ENCODE measurements around the gene KRTAP12-4.

DNA sequence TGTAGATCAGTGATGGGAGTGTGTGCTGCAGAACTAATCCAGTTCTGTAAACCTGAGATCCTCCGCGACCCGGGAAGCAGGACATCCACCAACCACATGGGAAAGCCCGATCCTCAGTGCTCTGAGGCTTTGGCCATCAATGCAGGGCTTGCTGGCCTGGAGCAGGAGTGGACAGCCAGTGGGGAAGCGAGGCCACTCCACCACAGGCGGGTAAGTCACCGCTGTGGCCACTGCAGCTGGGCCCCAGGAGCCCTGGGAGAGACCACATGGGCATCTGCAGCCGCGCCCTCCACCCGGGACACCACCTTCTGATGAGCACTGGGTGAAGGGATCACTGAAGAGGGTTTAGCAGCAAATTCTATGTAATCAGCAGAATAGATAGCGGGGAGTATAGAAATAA, 26.7 kb upstream of the KRTAP12-4 start:
- TF ChIP-seq POLR2AphosphoS5 (IDR thresholded peaks at IDR 0.05) (no peak), CTCF (IDR thresholded peaks at IDR 0.05) (no peak)
